ENCODE data around the gene VAV2. TPM values are rescaled to one million over a fixed set of nuclear protein-coding genes. Genes with fewer than 3 reads are reported as not detected.
"Not testable (repeated sequence)": the region's sequence is repeated elsewhere in the genome, so short reads cannot be mapped to it uniquely, and the experiment has no call there.

VAV2 gene
- total RNA-seq, 3 donors from 2014 or later (not counting 1 experiment from before 2014, with no cell fraction given): 3.9 to 5.1 (median 4.8) TPM

GRCh38 chr9:133928248-133928764 lies 63.8 kb downstream of the VAV2 start:
- Mint-ChIP-seq H3K36me3 (no peaks in the 10 kb centered on the region), H3K9me3 (no peaks in the 10 kb centered on the region), H3K4me1 (no peaks in the 10 kb centered on the region), H3K4me3 (no peak overlapping the region), H3K27ac (no peak overlapping the region), H3K27me3 (ENCODE audit: low read depth in 2 of 2) (no peaks in the 10 kb centered on the region)
- intact Hi-C loops (cut with micrococcal nuclease): no loop called here
- TF ChIP-seq CTCF (IDR thresholded peaks at IDR 0.05): no peak
- Histone ChIP-seq H3K27ac (ENCODE audit: low read length) (no peak overlapping the region), H3K36me3 (ENCODE audit: control insufficient read depth, insufficient read depth, low read length) (no peaks in the 10 kb centered on the region), H3K4me3 (ENCODE audit: low read length) (no peak overlapping the region), H3K4me1 (ENCODE audit: control insufficient read depth, insufficient read depth, low read length) (no peaks in the 10 kb centered on the region), H3K27me3 (ENCODE audit: control insufficient read depth, insufficient read depth, low read length) (no peaks in the 10 kb centered on the region), H3K9me3 (ENCODE audit: control insufficient read depth, insufficient read depth, low read length) (no peaks in the 10 kb centered on the region)
- WGBS (ENCODE audit: insufficient coverage): 83% methylated on average over 14 of the region's 14 CpGs
- no peak for ATAC-seq
- DNase-seq: no peak

- WGBS (ENCODE audit: insufficient coverage): 63% methylated on average over 6 of the region's 6 CpGs
Observed at GRCh38 chr9:133927041-133927440, 65.1 kb downstream of the VAV2 start.

GRCh38 chr9:133926165-133926856 lies 65.8 kb downstream of the VAV2 start:
- Mint-ChIP-seq H3K27ac (no peak overlapping the region), H3K4me1 (no peaks in the 10 kb centered on the region), H3K36me3 (no peaks in the 10 kb centered on the region), H3K4me3 (no peak overlapping the region), H3K9me3 (no peaks in the 10 kb centered on the region), H3K27me3 (ENCODE audit: low read depth in 2 of 2) (no peaks in the 10 kb centered on the region)
- 93% methylated on average over 9 of the region's 9 CpGs for WGBS (ENCODE audit: insufficient coverage)
- ATAC-seq (no peak), DNase-seq (no peak)
- intact Hi-C loops (cut with micrococcal nuclease): no loop called here
- no peak overlapping the region for H3K4me3 ChIP-seq (ENCODE audit: low read length)
- TF ChIP-seq CTCF (IDR thresholded peaks at IDR 0.05): no peak
- no peak overlapping the region for H3K27ac ChIP-seq (ENCODE audit: low read length)
- H3K9me3 ChIP-seq (ENCODE audit: control insufficient read depth, insufficient read depth, low read length): no peaks in the 10 kb centered on the region
- no peaks in the 10 kb centered on the region for H3K36me3 ChIP-seq (ENCODE audit: control insufficient read depth, insufficient read depth, low read length)
- no peaks in the 10 kb centered on the region for H3K27me3 ChIP-seq (ENCODE audit: control insufficient read depth, insufficient read depth, low read length)
- H3K4me1 ChIP-seq (ENCODE audit: control insufficient read depth, insufficient read depth, low read length): no peaks in the 10 kb centered on the region

More at GRCh38 chr9:133927041-133927440, 65.1 kb downstream of the VAV2 start:
- intact Hi-C loops (cut with micrococcal nuclease): no loop called here
- Mint-ChIP-seq H3K36me3 (no peaks in the 10 kb centered on the region), H3K27ac (no peak overlapping the region), H3K4me1 (no peaks in the 10 kb centered on the region), H3K4me3 (no peak overlapping the region), H3K27me3 (ENCODE audit: low read depth in 2 of 2) (no peaks in the 10 kb centered on the region), H3K9me3 (no peaks in the 10 kb centered on the region)
- Histone ChIP-seq H3K27ac (ENCODE audit: low read length) (no peak overlapping the region), H3K9me3 (ENCODE audit: control insufficient read depth, insufficient read depth, low read length) (no peaks in the 10 kb centered on the region), H3K4me1 (ENCODE audit: control insufficient read depth, insufficient read depth, low read length) (no peaks in the 10 kb centered on the region), H3K36me3 (ENCODE audit: control insufficient read depth, insufficient read depth, low read length) (no peaks in the 10 kb centered on the region), H3K4me3 (ENCODE audit: low read length) (no peak overlapping the region), H3K27me3 (ENCODE audit: control insufficient read depth, insufficient read depth, low read length) (no peaks in the 10 kb centered on the region)
- TF ChIP-seq CTCF (IDR thresholded peaks at IDR 0.05): no peak
- no peak for DNase-seq
- ATAC-seq: no peak

GRCh38 chr9:133924453-133924852 lies 67.7 kb downstream of the VAV2 start:
- no peak overlapping the region for H3K4me3 ChIP-seq (ENCODE audit: low read length)
- no peaks in the 10 kb centered on the region for H3K9me3 ChIP-seq (ENCODE audit: control insufficient read depth, insufficient read depth, low read length)
- 95% methylated on average over 5 of the region's 5 CpGs for WGBS (ENCODE audit: insufficient coverage)
- no peaks in the 10 kb centered on the region for H3K36me3 ChIP-seq (ENCODE audit: control insufficient read depth, insufficient read depth, low read length)
- no peaks in the 10 kb centered on the region for H3K4me1 ChIP-seq (ENCODE audit: control insufficient read depth, insufficient read depth, low read length)
- intact Hi-C loops (cut with micrococcal nuclease): no loop called here
- no peak overlapping the region for H3K27ac Mint-ChIP-seq
- no peak for TF ChIP-seq CTCF (IDR thresholded peaks at IDR 0.05)
- no peaks in the 10 kb centered on the region for H3K4me1 Mint-ChIP-seq
- no peak overlapping the region for H3K27ac ChIP-seq (ENCODE audit: low read length)
- no peak overlapping the region for H3K4me3 Mint-ChIP-seq
- ATAC-seq: no peak
- DNase-seq: no peak
- H3K27me3 Mint-ChIP-seq (ENCODE audit: low read depth in 2 of 2): no peaks in the 10 kb centered on the region
- no peaks in the 10 kb centered on the region for H3K27me3 ChIP-seq (ENCODE audit: control insufficient read depth, insufficient read depth, low read length)
- no peaks in the 10 kb centered on the region for H3K36me3 Mint-ChIP-seq
- no peaks in the 10 kb centered on the region for H3K9me3 Mint-ChIP-seq

- H3K4me1 ChIP-seq (ENCODE audit: control insufficient read depth, insufficient read depth, low read length); ATAC-seq; H3K27me3 Mint-ChIP-seq (ENCODE audit: low read depth in 2 of 2); H3K4me3 Mint-ChIP-seq; H3K36me3 Mint-ChIP-seq; intact Hi-C loops (cut with micrococcal nuclease); H3K4me3 ChIP-seq (ENCODE audit: low read length); H3K9me3 ChIP-seq (ENCODE audit: control insufficient read depth, insufficient read depth, low read length); H3K4me1 Mint-ChIP-seq; H3K9me3 Mint-ChIP-seq; H3K27ac ChIP-seq (ENCODE audit: low read length); DNase-seq; H3K36me3 ChIP-seq (ENCODE audit: control insufficient read depth, insufficient read depth, low read length); H3K27ac Mint-ChIP-seq; H3K27me3 ChIP-seq (ENCODE audit: control insufficient read depth, insufficient read depth, low read length): not testable (repeated sequence)
- WGBS (ENCODE audit: insufficient coverage): 100% methylated on average over 1 of the region's 2 CpGs
Observed at GRCh38 chr9:133923608-133924007, 68.5 kb downstream of the VAV2 start.
